Endothelial cell of umbilical vein (primary cell): ENCODE data around the gene CYB5R4. TPM values are rescaled to one million over a fixed set of nuclear protein-coding genes. Genes with fewer than 3 reads are reported as not detected.

Experiments used
- BruUV-seq: library from RNA; stranded (reverse); fragments of 400-500 nt; replicated peaks from 2 replicates; lab custom pipeline; 2021; lab: Mats Ljungman, UMichigan
- CTCF ChIA-PET: fragments of 300-600, 350-600 bp; sonication (Branson Sonifier 250); formaldehyde crosslinking; loops from one replicate; lab custom pipeline; 2021; ENCODE audit warnings: antibody characterized with exemption, inconsistent platforms; lab: Charles Lee
- POLR2A ChIA-PET: fragments of 300-600, 350-600 bp; sonication (Branson Sonifier 250); formaldehyde crosslinking; loops from one replicate; lab custom pipeline; 2021; ENCODE audit warnings: antibody characterized with exemption, inconsistent platforms; lab: Charles Lee
- DNase-seq: peaks from one replicate; pipeline ENCODE4 v3.0.0-alpha.2; 2011; ENCODE audit warnings: low read depth, low spot score
- FAIRE-seq: peaks from 2 replicates; lab custom pipeline; 2011; peaks lifted over from hg19 to GRCh38; lab: Jason Lieb, UNC
- H2AFZ ChIP-seq: 2 replicates; pipeline ENCODE4 v1.6.0; 2012; ENCODE audit warnings: low read depth, low read length, control low read depth, inconsistent platforms
- H3K27ac ChIP-seq: 2 replicates; pipeline ENCODE4 v1.5.1; 2011; ENCODE audit warnings: low read depth, mild to moderate bottlenecking, control low read depth, low read length, moderate library complexity; ENCODE audit not compliant: insufficient read depth
- H3K27me3 ChIP-seq, 2 experiments: 2 replicates each; pipeline versions ENCODE4 v1.6.0 to v1.6.1; 2011; ENCODE audit warnings: low read length in 2 of 2, mixed read lengths in 1 of 2; ENCODE audit not compliant: control insufficient read depth in 2 of 2, insufficient read depth in 2 of 2
- H3K36me3 ChIP-seq, 2 experiments: 2 replicates in 1 of 2; 3 replicates in 1 of 2; pipeline ENCODE4 v1.5.1; 2011; ENCODE audit warnings: low read length in 2 of 2, mild to moderate bottlenecking in 1 of 2, moderate library complexity in 1 of 2; ENCODE audit not compliant: control insufficient read depth in 2 of 2, insufficient read depth in 2 of 2; ENCODE audit errors: extremely low read depth in 1 of 2
- H3K4me1 ChIP-seq: 3 replicates; pipeline ENCODE4 v1.5.1; 2011; ENCODE audit warnings: mild to moderate bottlenecking, low read length; ENCODE audit not compliant: control insufficient read depth, insufficient read depth; ENCODE audit errors: extremely low read depth
- H3K4me2 ChIP-seq: 2 replicates; pipeline ENCODE4 v1.6.1; 2011; ENCODE audit warnings: low read length, control low read depth, mixed read lengths; ENCODE audit not compliant: insufficient read depth
- H3K4me3 ChIP-seq, 3 experiments: fragments of 200-600 bp in 1 of 3; sonication (generic), shearing (Covaris generic) in 1 of 3; replicated peaks in 1 of 3; 2 replicates each; pipeline ENCODE4 v1.5.1; 2011 to 2016; ENCODE audit warnings: control low read depth in 3 of 3, low read length in 3 of 3, mild to moderate bottlenecking in 2 of 3, inconsistent platforms in 1 of 3, low read depth in 1 of 3, moderate library complexity in 1 of 3; ENCODE audit not compliant: insufficient read depth in 1 of 3
- H3K79me2 ChIP-seq: 2 replicates; pipeline ENCODE4 v1.6.0; 2012; ENCODE audit warnings: low read length, inconsistent platforms; ENCODE audit not compliant: control insufficient read depth, insufficient read depth
- H3K9ac ChIP-seq: replicated peaks from 2 replicates; pipeline ENCODE3; 2011; ENCODE audit warnings: low read length, control low read depth; ENCODE audit not compliant: insufficient read depth; ENCODE audit errors: extremely low read depth
- H3K9me1 ChIP-seq: replicated peaks from 3 replicates; pipeline ENCODE4 v1.6.0; 2011; ENCODE audit warnings: mild to moderate bottlenecking, low read length; ENCODE audit not compliant: control insufficient read depth, insufficient read depth; ENCODE audit errors: extremely low read depth
- H3K9me3 ChIP-seq: replicated peaks from 2 replicates; pipeline ENCODE4 v1.5.1; 2012; ENCODE audit warnings: low read length, inconsistent platforms; ENCODE audit not compliant: control insufficient read depth, insufficient read depth
- H4K20me1 ChIP-seq: replicated peaks from 2 replicates; pipeline ENCODE3; 2011; ENCODE audit warnings: mild to moderate bottlenecking, low read length; ENCODE audit not compliant: control insufficient read depth, insufficient read depth; ENCODE audit errors: extremely low read depth
- CTCF ChIP-seq, 2 donors: IDR thresholded peaks; 1 replicate in 1 of 2; 2 replicates in 1 of 2; pipeline ENCODE4 v1.5.1; 2011; ENCODE audit warnings: low read length in 2 of 2, mild to moderate bottlenecking in 2 of 2, moderate library complexity in 2 of 2, control low read depth in 1 of 2, inconsistent platforms in 1 of 2, low read depth in 1 of 2; ENCODE audit not compliant: insufficient read depth in 1 of 2; ENCODE audit errors: extremely low read depth in 1 of 2
- EZH2 ChIP-seq: IDR thresholded peaks from 2 replicates; pipeline ENCODE4 v1.6.1; 2012; ENCODE audit warnings: borderline replicate concordance, low read depth, mild to moderate bottlenecking, moderate library complexity, low read length, inconsistent platforms; ENCODE audit not compliant: severe bottlenecking
- FOS ChIP-seq: IDR thresholded peaks from 2 replicates; pipeline ENCODE4 v1.6.1; 2011; ENCODE audit warnings: mild to moderate bottlenecking, low read length, moderate library complexity, borderline replicate concordance; ENCODE audit not compliant: insufficient read depth
- GATA2 ChIP-seq: IDR thresholded peaks from 2 replicates; pipeline ENCODE4 v1.7.0; 2011; ENCODE audit warnings: low read depth, mild to moderate bottlenecking, moderate library complexity, mixed read lengths, low read length; ENCODE audit not compliant: insufficient read length, insufficient read depth
- JUN ChIP-seq: IDR thresholded peaks from 2 replicates; pipeline ENCODE4 v1.6.1; 2011; ENCODE audit warnings: borderline replicate concordance, low read depth; ENCODE audit not compliant: insufficient read length, insufficient read depth
- MAX ChIP-seq: IDR thresholded peaks from 2 replicates; pipeline ENCODE4 v1.6.1; 2011; ENCODE audit not compliant: insufficient read depth, insufficient read length
- MYC ChIP-seq: IDR thresholded peaks from one replicate; pipeline ENCODE4 v1.6.1; 2011; ENCODE audit warnings: mild to moderate bottlenecking, low read depth, low read length
- POLR2A ChIP-seq: IDR thresholded peaks from 2 replicates; pipeline ENCODE4 v1.6.1; 2012; ENCODE audit warnings: low read depth, mild to moderate bottlenecking, control low read depth, low read length
- POLR2AphosphoS5 ChIP-seq: IDR thresholded peaks from 2 replicates; pipeline ENCODE4 v1.6.1; 2012; ENCODE audit warnings: low read depth, mild to moderate bottlenecking, control low read depth, low read length, moderate library complexity; ENCODE audit not compliant: insufficient read depth
- dilution Hi-C: fragments of 300-500 bp; cut with MboI; formaldehyde crosslinking; loops from one replicate; pipeline ENCODE4 v1.15.0; 2019; ENCODE audit warnings: low sequenced_read_pairs; ENCODE audit not compliant: extremely low pct_ligation_motif_present
- intact Hi-C: fragments of 100-400 bp; cut with micrococcal nuclease; formaldehyde crosslinking; loops from one replicate; pipeline ENCODE4 v1.10.0; 2022
- polyA plus RNA-seq, 4 experiments: library from polyadenylated mRNA; depleted of rRNA in 3 of 4; stranded (reverse) in 3 of 4; unstranded in 1 of 4; fragments of >200 nt; gene quantifications; 2 replicates each; pipeline versions ENCODE4 v1.2.1 to v1.2.3, GENCODE V29; 2011 to 2012; ENCODE audit warnings: missing spikeins in 1 of 4
- total RNA-seq: library from RNA; stranded (reverse); gene quantifications from 2 replicates; pipeline ENCODE4 v1.2.3, GENCODE V29; 2021

CYB5R4 gene
- total and polyA plus RNA-seq, 2 donors (not counting 3 experiments of a cell fraction or from before 2014, with no cell fraction given) = 3.1 to 13.4 TPM

- dilution Hi-C loops = no loop called here
Measured at GRCh38 chr6:83952830-83953229, 93.3 kb downstream of the CYB5R4 start.

More at GRCh38 chr6:83952830-83953229, 93.3 kb downstream of the CYB5R4 start:
- Histone ChIP-seq H3K4me3 (no peak overlapping the region), H3K79me2 (no peaks in the 10 kb centered on the region), H3K9me1 (no peaks in the 10 kb centered on the region), H3K27me3 (no peaks in the 10 kb centered on the region), H3K4me2 (no peak overlapping the region), H3K27ac (no peak overlapping the region), H2AFZ (no peak overlapping the region), H3K9ac (no peak overlapping the region), H4K20me1 (no peaks in the 10 kb centered on the region), H3K9me3 (no peaks in the 10 kb centered on the region), H3K4me1 (no peaks in the 10 kb centered on the region), H3K36me3 (no peaks in the 10 kb centered on the region)
- ChIA-PET POLR2A (no interaction called here), CTCF (no interaction called here)
- no TSS peak for BruUV-seq
- no peak for TF ChIP-seq FOS
- no peak for TF ChIP-seq POLR2A
- TF ChIP-seq MAX = no peak
- TF ChIP-seq POLR2AphosphoS5 = no peak
- TF ChIP-seq CTCF (IDR thresholded peaks at IDR 0.05; ENCODE audit: extremely low read depth in 1 of 2, insufficient read depth in 1 of 2, low read depth in 1 of 2, low read length in 2 of 2) = no peak
- no peak for TF ChIP-seq GATA2
- no peak for TF ChIP-seq MYC
- no peak for TF ChIP-seq JUN
- TF ChIP-seq EZH2 = no peak
- intact Hi-C loops = no loop called here
- FAIRE-seq (no peak), DNase-seq (peak; percentile 11)
